HepG2 (cell line): ENCODE measurements around the gene EDNRA.

Experiments
- CTCF ChIP-seq: sonication (generic); formaldehyde crosslinking; IDR thresholded peaks from 2 replicates; pipeline ENCODE4 v1.5.0; 2020; ENCODE audit warnings: mild to moderate bottlenecking, missing genetic modification reagents, moderate library complexity
- FOXK1 ChIP-seq: sonication (generic); formaldehyde crosslinking; IDR thresholded peaks from 2 replicates; pipeline ENCODE4 v1.4.0; 2020; ENCODE audit warnings: low read depth, missing genetic modification reagents, borderline replicate concordance
- NFATC3 ChIP-seq: sonication (generic); formaldehyde crosslinking; IDR thresholded peaks from 2 replicates; pipeline ENCODE4 v1.5.1; 2020; ENCODE audit warnings: mild to moderate bottlenecking, missing genetic modification reagents
- POLR2G ChIP-seq: fragments of 200-400 bp; formaldehyde crosslinking; IDR thresholded peaks from 2 replicates; pipeline ENCODE4 v1.6.1; 2018; ENCODE audit warnings: mild to moderate bottlenecking, low read depth, low read length, moderate library complexity
- SIN3A ChIP-seq: IDR thresholded peaks from 2 replicates; pipeline ENCODE4 v1.6.1; 2011; ENCODE audit warnings: low read depth, mild to moderate bottlenecking, control low read depth, low read length, borderline replicate concordance
- SMC3 ChIP-seq: IDR thresholded peaks from 2 replicates; pipeline ENCODE4 v1.6.1; 2011; ENCODE audit warnings: low read length, improper control_type of control experiment
- YEATS4 ChIP-seq: sonication (generic); formaldehyde crosslinking; IDR thresholded peaks from 2 replicates; pipeline ENCODE4 v1.4.0; 2020; ENCODE audit warnings: missing genetic modification reagents, borderline replicate concordance
- YY1 ChIP-seq: IDR thresholded peaks from 2 replicates; pipeline ENCODE4 v1.6.1; 2011; ENCODE audit warnings: low read length, low read depth, moderate library complexity, mild to moderate bottlenecking; ENCODE audit not compliant: insufficient read depth, insufficient replicate concordance
- ZNF274 ChIP-seq: sonication (generic); formaldehyde crosslinking; IDR thresholded peaks from 2 replicates; pipeline ENCODE4 v1.5.1; 2020; ENCODE audit warnings: mild to moderate bottlenecking, missing genetic modification reagents
- ZNF644 ChIP-seq: IDR thresholded peaks from 2 replicates; pipeline ENCODE4 v1.6.1; 2016; ENCODE audit warnings: low read depth

GRCh38 chr4:147582386-147583060 lies 101.6 kb downstream of the EDNRA start:
- TF ChIP-seq FOXK1 (CRISPR knock-in tag): no peak
- TF ChIP-seq ZNF274: no peak
- TF ChIP-seq YY1: no peak
- no peak for TF ChIP-seq SMC3
- no peak for TF ChIP-seq SIN3A
- TF ChIP-seq ZNF644 (CRISPR knock-in tag): no peak
- TF ChIP-seq NFATC3 (CRISPR knock-in tag): no peak
- TF ChIP-seq CTCF (CRISPR knock-in tag): no peak
- TF ChIP-seq POLR2G: no peak
- TF ChIP-seq YEATS4 (CRISPR knock-in tag): no peak
